Measurements from ENCODE around the gene NHLH2.

- TF ChIP-seq, protein P1, sequence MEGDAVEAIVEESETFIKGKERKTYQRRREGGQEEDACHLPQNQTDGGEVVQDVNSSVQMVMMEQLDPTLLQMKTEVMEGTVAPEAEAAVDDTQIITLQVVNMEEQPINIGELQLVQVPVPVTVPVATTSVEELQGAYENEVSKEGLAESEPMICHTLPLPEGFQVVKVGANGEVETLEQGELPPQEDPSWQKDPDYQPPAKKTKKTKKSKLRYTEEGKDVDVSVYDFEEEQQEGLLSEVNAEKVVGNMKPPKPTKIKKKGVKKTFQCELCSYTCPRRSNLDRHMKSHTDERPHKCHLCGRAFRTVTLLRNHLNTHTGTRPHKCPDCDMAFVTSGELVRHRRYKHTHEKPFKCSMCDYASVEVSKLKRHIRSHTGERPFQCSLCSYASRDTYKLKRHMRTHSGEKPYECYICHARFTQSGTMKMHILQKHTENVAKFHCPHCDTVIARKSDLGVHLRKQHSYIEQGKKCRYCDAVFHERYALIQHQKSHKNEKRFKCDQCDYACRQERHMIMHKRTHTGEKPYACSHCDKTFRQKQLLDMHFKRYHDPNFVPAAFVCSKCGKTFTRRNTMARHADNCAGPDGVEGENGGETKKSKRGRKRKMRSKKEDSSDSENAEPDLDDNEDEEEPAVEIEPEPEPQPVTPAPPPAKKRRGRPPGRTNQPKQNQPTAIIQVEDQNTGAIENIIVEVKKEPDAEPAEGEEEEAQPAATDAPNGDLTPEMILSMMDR (IDR thresholded peaks at IDR 0.05): no peak
- no peak for TF ChIP-seq POLR2A (IDR thresholded peaks at IDR 0.05)
These were observed 3.6 kb downstream of the NHLH2 start for GRCh38 chr1:115837341-115837739.

Measured in lower leg skin (tissue), 3 donors.